Measurements from ENCODE around the gene PLCB2.

PLCB2 gene

GRCh38 chr15:40323953-40324937 is 16.5 kb upstream of the PLCB2 start:
- DNase-seq = no peak

- DNase-seq = peak; percentile 86
These were observed 15.7 kb upstream of the PLCB2 start, which contains the start of gene INAFM2 for GRCh38 chr15:40323239-40323952. Gene INAFM2, plus strand, starts transcription at chr15:40323692. Its CDS starts 364 bp downstream, at chr15:40324056.

- no peak for DNase-seq
These were observed 14.9 kb upstream of the PLCB2 start for GRCh38 chr15:40322531-40323238.

- DNase-seq = no peak
These were observed 13.2 kb upstream of the PLCB2 start for GRCh38 chr15:40320931-40321371.

GRCh38 chr15:40320409-40320808 is 12.7 kb upstream of the PLCB2 start:
- no peak for DNase-seq

- DNase-seq = no peak
These were observed 9.8 kb upstream of the PLCB2 start for GRCh38 chr15:40317580-40317979.

- DNase-seq = no peak
These were observed 9.2 kb upstream of the PLCB2 start for GRCh38 chr15:40316931-40317330.

GRCh38 chr15:40314723-40315276 is 7.1 kb upstream of the PLCB2 start:
- no peak for DNase-seq

- DNase-seq = no peak
These were observed 6.0 kb upstream of the PLCB2 start for GRCh38 chr15:40313531-40314398.

GRCh38 chr15:40312370-40313158 is 4.8 kb upstream of the PLCB2 start:
- DNase-seq = no peak

GRCh38 chr15:40310993-40311392 is 3.3 kb upstream of the PLCB2 start:
- DNase-seq = no peak

GRCh38 chr15:40310001-40310959 is 2.5 kb upstream of the PLCB2 start:
- DNase-seq = peak; percentile 32

- no peak for DNase-seq
These were observed 1.7 kb upstream of the PLCB2 start for GRCh38 chr15:40309344-40309862.

GRCh38 chr15:40306908-40307307 is 827 bp downstream of the PLCB2 start:
- no peak for DNase-seq

GRCh38 chr15:40306371-40306770 is 1.4 kb downstream of the PLCB2 start:
- DNase-seq = no peak

GRCh38 chr15:40305281-40305680 is 2.5 kb downstream of the PLCB2 start:
- no peak for DNase-seq

- DNase-seq = no peak
These were observed 4.2 kb downstream of the PLCB2 start for GRCh38 chr15:40303576-40303975.

- DNase-seq = no peak
These were observed 4.8 kb downstream of the PLCB2 start for GRCh38 chr15:40302981-40303380.

- no peak for DNase-seq
These were observed 5.3 kb downstream of the PLCB2 start for GRCh38 chr15:40302288-40302886.
